Mesenchymal stem cell (in vitro differentiated cells and primary cell): ENCODE data around the gene SMAD1.

Experiments used
- DNase-seq: peaks from one replicate; pipeline ENCODE4 v3.0.0-alpha.2; 2013
- H2AFZ ChIP-seq: one replicate; pipeline ENCODE4 v1.6.1; 2013; ENCODE audit warnings: low read depth, mild to moderate bottlenecking, control low read depth, inconsistent platforms, low read length, moderate library complexity
- H2AK5ac ChIP-seq: 2 replicates; pipeline ENCODE4 v1.6.1; 2013; ENCODE audit warnings: low read length, moderate library complexity, mild to moderate bottlenecking, inconsistent platforms; ENCODE audit not compliant: severe bottlenecking
- H2BK120ac ChIP-seq: one replicate; pipeline ENCODE4 v1.6.1; 2013; ENCODE audit warnings: low read depth, mild to moderate bottlenecking, inconsistent platforms, low read length, moderate library complexity
- H2BK12ac ChIP-seq, 2 experiments: one replicate each; pipeline ENCODE4 v1.6.1; 2013; ENCODE audit warnings: inconsistent platforms in 2 of 2, low read length in 2 of 2, mild to moderate bottlenecking in 2 of 2, moderate library complexity in 2 of 2, control low read depth in 1 of 2
- H2BK15ac ChIP-seq: one replicate; pipeline ENCODE4 v1.6.1; 2013; ENCODE audit warnings: mild to moderate bottlenecking, low read depth, inconsistent platforms; ENCODE audit not compliant: poor library complexity, severe bottlenecking
- H2BK5ac ChIP-seq: 2 replicates; pipeline ENCODE4 v1.6.1; 2013; ENCODE audit warnings: low read depth, mild to moderate bottlenecking, low read length, control low read depth, inconsistent platforms; ENCODE audit not compliant: poor library complexity, severe bottlenecking
- H3K14ac ChIP-seq, 2 experiments: one replicate each; pipeline ENCODE4 v1.6.1; 2013; ENCODE audit warnings: inconsistent platforms in 2 of 2, low read length in 2 of 2, control low read depth in 1 of 2, mild to moderate bottlenecking in 1 of 2, moderate library complexity in 1 of 2
- H3K18ac ChIP-seq, 2 experiments: one replicate each; pipeline ENCODE4 v1.6.1; 2013; ENCODE audit warnings: inconsistent platforms in 2 of 2, low read length in 2 of 2, control low read depth in 1 of 2, low read depth in 1 of 2, mild to moderate bottlenecking in 1 of 2
- H3K23ac ChIP-seq, 2 experiments: one replicate each; pipeline ENCODE4 v1.6.1; 2013; ENCODE audit warnings: inconsistent platforms in 2 of 2, low read length in 2 of 2, mild to moderate bottlenecking in 2 of 2, moderate library complexity in 2 of 2, control low read depth in 1 of 2
- H3K27ac ChIP-seq: 2 replicates; pipeline ENCODE4 v1.5.1; 2013; ENCODE audit warnings: mild to moderate bottlenecking, moderate library complexity, low read length, control low read depth, inconsistent platforms; ENCODE audit not compliant: poor library complexity, severe bottlenecking
- H3K27me3 ChIP-seq, 2 experiments: 2 replicates each; pipeline versions ENCODE4 v1.6.1 to v1.7.0; 2013; ENCODE audit warnings: low read length in 2 of 2, mild to moderate bottlenecking in 2 of 2, moderate library complexity in 2 of 2, control low read depth in 1 of 2, inconsistent platforms in 1 of 2; ENCODE audit not compliant: control insufficient read depth in 1 of 2, insufficient read depth in 1 of 2
- H3K36me3 ChIP-seq, 2 experiments: 2 replicates each; pipeline versions ENCODE4 v1.6.1 to v1.7.0; 2013; ENCODE audit warnings: low read length in 2 of 2, control low read depth in 1 of 2, inconsistent platforms in 1 of 2, low read depth in 1 of 2, mild to moderate bottlenecking in 1 of 2; ENCODE audit not compliant: insufficient read depth in 2 of 2, control insufficient read depth in 1 of 2
- H3K4ac ChIP-seq, 2 experiments: one replicate each; pipeline ENCODE4 v1.6.1; 2013; ENCODE audit warnings: inconsistent platforms in 2 of 2, low read length in 2 of 2, mild to moderate bottlenecking in 2 of 2, moderate library complexity in 2 of 2, control low read depth in 1 of 2, low read depth in 1 of 2
- H3K4me1 ChIP-seq: 2 replicates; pipeline ENCODE4 v1.6.1; 2013; ENCODE audit warnings: low read depth, low read length, control low read depth; ENCODE audit not compliant: control insufficient read depth, insufficient read depth
- H3K4me2 ChIP-seq: 2 replicates; pipeline ENCODE4 v1.6.1; 2013; ENCODE audit warnings: low read length, mild to moderate bottlenecking, inconsistent platforms; ENCODE audit not compliant: poor library complexity, severe bottlenecking
- H3K4me3 ChIP-seq, 2 experiments: 2 replicates each; pipeline versions ENCODE4 v1.5.1 to v1.7.0; 2013; ENCODE audit warnings: low read length in 2 of 2, mild to moderate bottlenecking in 2 of 2, control low read depth in 1 of 2, low read depth in 1 of 2; ENCODE audit not compliant: insufficient read depth in 1 of 2
- H3K79me1 ChIP-seq: replicated peaks from 2 replicates; pipeline ENCODE4 v1.6.1; 2013; ENCODE audit warnings: mild to moderate bottlenecking, control low read depth, low read length, inconsistent platforms; ENCODE audit not compliant: poor library complexity, severe bottlenecking
- H3K9ac ChIP-seq: 2 replicates; pipeline ENCODE4 v1.7.0; 2013; ENCODE audit warnings: mild to moderate bottlenecking, low read length, moderate library complexity
- H3K9me3 ChIP-seq: 2 replicates; pipeline ENCODE4 v1.7.0; 2013; ENCODE audit warnings: mild to moderate bottlenecking, low read length; ENCODE audit not compliant: control insufficient read depth
- H4K8ac ChIP-seq: one replicate; pipeline ENCODE4 v1.6.1; 2013; ENCODE audit warnings: inconsistent platforms, mild to moderate bottlenecking, low read length, moderate library complexity
- H4K91ac ChIP-seq: one replicate; pipeline ENCODE4 v1.6.1; 2013; ENCODE audit warnings: mild to moderate bottlenecking, low read length, inconsistent platforms
- WGBS: methylation state at CpG from one replicate; pipeline ENCODE4 v1.1.7; 2013; ENCODE audit warnings: mixed read lengths; 5-methylcytosine and 5-hydroxymethylcytosine counted together

The SMAD1 gene

DNA sequence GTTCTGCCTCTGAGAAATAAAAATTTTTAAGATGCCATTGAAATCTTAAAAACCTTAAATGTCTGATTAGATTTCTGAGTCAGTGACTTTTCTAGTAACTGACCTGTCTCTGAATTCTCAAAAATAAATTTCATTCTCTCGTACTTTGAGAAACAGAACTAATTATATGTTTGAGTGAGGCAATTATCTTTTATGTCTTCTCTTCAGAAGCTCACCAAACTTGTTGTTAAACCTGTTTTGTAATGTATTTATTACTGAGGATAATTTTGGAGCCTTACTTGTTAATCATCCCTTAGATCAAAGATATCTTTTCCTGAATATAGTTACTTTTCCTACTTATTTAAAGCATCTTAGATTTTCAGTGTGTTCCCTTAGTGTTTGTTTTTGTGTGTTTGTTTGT is 73.0 kb downstream of the SMAD1 start:
- H2AK5ac ChIP-seq = no peak overlapping the region
- no peak overlapping the region for H2BK5ac ChIP-seq
- no peaks in the 10 kb centered on the region for H3K4me1 ChIP-seq
- no peak overlapping the region for H3K23ac ChIP-seq
- H2BK120ac ChIP-seq = no peak overlapping the region
- H4K8ac ChIP-seq = no peak overlapping the region
- H3K27me3 ChIP-seq = no peaks in the 10 kb centered on the region
- no peak overlapping the region for H2BK12ac ChIP-seq
- peaks cover 15 to 17% of the 10 kb centered on the region in 2 experiments for H3K36me3 ChIP-seq
- H2BK15ac ChIP-seq = no peak overlapping the region
- no peak overlapping the region for H4K91ac ChIP-seq
- no peaks in the 10 kb centered on the region for H3K9me3 ChIP-seq
- no peak overlapping the region for H3K4me2 ChIP-seq
- no peak overlapping the region for H3K14ac ChIP-seq
- H3K79me1 ChIP-seq = peaks cover 5% of the 10 kb centered on the region
- H3K9ac ChIP-seq = no peak overlapping the region
- no peak for DNase-seq
- no peak overlapping the region for H3K18ac ChIP-seq
- H3K4ac ChIP-seq = no peak overlapping the region
- H2AFZ ChIP-seq = no peak overlapping the region
- no CpG with 5 or more reads among the region's 1 CpG for WGBS
- H3K4me3 ChIP-seq = no peak overlapping the region
- no peak overlapping the region for H3K27ac ChIP-seq

DNA sequence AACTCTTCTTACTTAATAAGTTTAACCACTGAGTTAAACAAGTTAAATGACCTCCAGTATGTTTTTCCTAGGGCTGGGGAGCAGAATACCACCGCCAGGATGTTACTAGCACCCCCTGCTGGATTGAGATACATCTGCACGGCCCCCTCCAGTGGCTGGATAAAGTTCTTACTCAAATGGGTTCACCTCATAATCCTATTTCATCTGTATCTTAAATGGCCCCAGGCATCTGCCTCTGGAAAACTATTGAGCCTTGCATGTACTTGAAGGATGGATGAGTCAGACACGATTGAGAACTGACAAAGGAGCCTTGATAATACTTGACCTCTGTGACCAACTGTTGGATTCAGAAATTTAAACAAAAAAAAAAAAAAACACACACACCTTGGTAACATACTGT is 76.1 kb downstream of the SMAD1 start:
- Histone ChIP-seq H2BK12ac (no peak overlapping the region), H3K27me3 (no peaks in the 10 kb centered on the region), H4K8ac (no peak overlapping the region), H3K36me3 (peaks cover 15 to 23% of the 10 kb centered on the region in 2 experiments), H3K4me2 (no peak overlapping the region), H2BK15ac (no peak overlapping the region), H3K4ac (no peak overlapping the region), H2BK5ac (no peak overlapping the region), H3K27ac (no peak overlapping the region), H3K4me3 (no peak overlapping the region), H3K4me1 (no peaks in the 10 kb centered on the region), H3K79me1 (peaks cover 3% of the 10 kb centered on the region), H3K9ac (no peak overlapping the region), H2AFZ (no peak overlapping the region), H2BK120ac (no peak overlapping the region), H3K23ac (no peak overlapping the region), H4K91ac (no peak overlapping the region), H2AK5ac (no peak overlapping the region), H3K18ac (no peak overlapping the region), H3K14ac (no peak overlapping the region), H3K9me3 (no peaks in the 10 kb centered on the region)
- DNase-seq = peak; percentile 67
- 3% methylated on average over 2 of the region's 3 CpGs for WGBS

DNA sequence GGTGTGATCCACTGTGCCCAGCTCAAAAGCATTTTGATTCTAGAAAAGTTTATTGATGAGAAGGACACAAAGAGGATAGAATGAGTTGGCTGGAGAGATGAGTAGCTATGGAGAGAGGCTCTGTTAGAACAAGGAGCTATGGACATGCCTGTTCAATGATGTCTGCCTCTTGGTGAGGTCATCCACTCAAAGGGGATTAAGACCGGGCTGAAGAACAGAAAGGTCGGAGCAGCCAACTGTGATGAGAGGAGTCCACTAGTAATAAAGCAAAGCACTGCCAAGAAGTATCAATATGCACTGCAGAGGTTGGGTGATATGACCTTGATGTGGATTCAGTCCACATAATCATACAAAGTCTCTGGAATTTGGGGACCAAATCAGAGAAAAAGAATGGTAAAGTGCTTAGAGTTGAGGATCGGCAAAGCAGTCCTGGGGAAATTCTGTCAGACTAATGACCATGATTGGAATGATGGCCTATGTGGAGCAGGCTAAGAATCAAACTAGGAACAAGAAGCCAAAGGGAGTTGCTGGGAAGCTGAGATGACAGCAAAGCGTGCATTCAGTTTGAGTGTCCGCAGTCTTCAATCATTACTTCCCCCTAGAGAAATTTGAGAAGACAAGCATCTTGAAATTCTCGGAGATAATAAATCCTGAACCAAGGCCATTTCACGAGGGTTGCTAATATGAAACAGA is 81.8 kb downstream of the SMAD1 start:
- H3K4ac ChIP-seq = no peak overlapping the region

DNA sequence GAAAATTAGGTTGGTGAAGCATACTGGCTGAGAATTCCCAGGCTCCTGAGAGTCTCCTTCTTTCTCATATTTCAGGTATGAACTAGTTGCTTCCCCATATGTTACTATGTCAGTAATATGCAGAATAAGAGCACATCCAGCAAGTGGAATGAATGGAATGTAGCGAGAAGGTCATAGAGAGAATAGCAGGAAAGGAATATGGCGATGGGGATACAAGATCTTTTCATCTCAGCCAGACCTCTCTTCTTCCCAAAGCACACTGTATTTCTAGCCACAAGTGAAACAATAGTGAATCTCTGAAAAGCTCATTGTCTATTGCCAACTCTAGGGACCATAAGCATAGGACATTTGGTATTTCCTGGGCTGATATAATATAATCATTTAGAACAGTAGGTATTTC is 82.9 kb downstream of the SMAD1 start:
- H3K27me3 ChIP-seq = no peaks in the 10 kb centered on the region
- H3K9me3 ChIP-seq = peaks cover 19% of the 10 kb centered on the region
- no peak overlapping the region for H2BK12ac ChIP-seq
- H4K91ac ChIP-seq = no peak overlapping the region
- H2AFZ ChIP-seq = no peak overlapping the region
- H3K4ac ChIP-seq = no peak overlapping the region
- no peak overlapping the region for H3K27ac ChIP-seq
- H2BK15ac ChIP-seq = no peak overlapping the region
- H2BK120ac ChIP-seq = no peak overlapping the region
- no peak overlapping the region for H2AK5ac ChIP-seq
- H3K9ac ChIP-seq = no peak overlapping the region
- DNase-seq = no peak
- H4K8ac ChIP-seq = no peak overlapping the region
- H3K79me1 ChIP-seq = no peaks in the 10 kb centered on the region
- no peak overlapping the region for H2BK5ac ChIP-seq
- H3K4me3 ChIP-seq = no peak overlapping the region
- H3K36me3 ChIP-seq = peaks cover 5 to 7% of the 10 kb centered on the region in 2 experiments
- no peak overlapping the region for H3K4me2 ChIP-seq
- H3K23ac ChIP-seq = no peak overlapping the region
- no peak overlapping the region for H3K14ac ChIP-seq
- H3K4me1 ChIP-seq = peaks cover 1% of the 10 kb centered on the region
- no peak overlapping the region for H3K18ac ChIP-seq
- WGBS = no CpG with 5 or more reads among the region's 2 CpGs

More for the DNA sequence above, 81.8 kb downstream of the SMAD1 start:
- Histone ChIP-seq H3K36me3 (peaks cover 7 to 11% of the 10 kb centered on the region in 2 experiments), H3K9ac (no peak overlapping the region), H3K9me3 (peaks cover 9% of the 10 kb centered on the region), H3K79me1 (no peaks in the 10 kb centered on the region), H2AFZ (no peak overlapping the region), H3K4me3 (no peak overlapping the region), H2BK12ac (no peak overlapping the region), H2BK120ac (no peak overlapping the region), H3K23ac (no peak overlapping the region), H3K27ac (no peak overlapping the region), H3K18ac (no peak overlapping the region), H3K4me1 (peaks cover 1% of the 10 kb centered on the region), H2BK5ac (no peak overlapping the region), H4K8ac (no peak overlapping the region), H4K91ac (no peak overlapping the region), H2AK5ac (no peak overlapping the region), H3K4me2 (no peak overlapping the region), H3K27me3 (no peaks in the 10 kb centered on the region), H3K14ac (no peak overlapping the region), H2BK15ac (no peak overlapping the region)
- 73% methylated on average over 5 of the region's 7 CpGs for WGBS
- DNase-seq = peak; percentile 36
